IMR-90 (cell line): ENCODE data around the gene IGLON5. TPM values are rescaled to one million over a fixed set of nuclear protein-coding genes. Genes with fewer than 3 reads are reported as not detected.

Experiments used
- ATAC-seq: fragments of 200-7000 bp; cut with Tn5 transposase; 2 replicates; pipeline ENCODE4 v1.9.1; 2020; ENCODE audit warnings: low read depth, mild to moderate bottlenecking, moderate library complexity
- BruUV-seq: library from RNA; stranded (reverse); fragments of 400-500 nt; replicated peaks from 2 replicates; lab custom pipeline; 2021; lab: Mats Ljungman, UMichigan
- CTCF ChIA-PET: fragments of 300-600 bp; formaldehyde crosslinking; extraction: SDS; loops from one replicate; lab custom pipeline; 2021; ENCODE audit warnings: antibody characterized with exemption; lab: Yijun Ruan, JAX
- POLR2A ChIA-PET: fragments of 300-600 bp; sonication (Branson Sonifier 250); formaldehyde crosslinking; loops from one replicate; lab custom pipeline; 2022; ENCODE audit warnings: antibody characterized with exemption; ENCODE audit not compliant: unreplicated experiment; lab: Charles Lee
- DNase-seq: peaks from one replicate; pipeline ENCODE4 v3.0.0; 2013
- H2AFZ ChIP-seq: replicated peaks from 2 replicates; pipeline ENCODE3; 2013; ENCODE audit warnings: low read length, mild to moderate bottlenecking; ENCODE audit not compliant: poor library complexity
- H2AK5ac ChIP-seq: 2 replicates; pipeline ENCODE4 v1.6.1; 2013; ENCODE audit warnings: low read depth, low read length, inconsistent platforms
- H2AK9ac ChIP-seq: replicated peaks from 2 replicates; pipeline ENCODE3; 2013; ENCODE audit warnings: mild to moderate bottlenecking, low read depth, low read length, moderate library complexity; ENCODE audit not compliant: poor library complexity
- H2BK120ac ChIP-seq: 2 replicates; pipeline ENCODE4 v1.6.1; 2013; ENCODE audit warnings: low read depth, low read length, inconsistent platforms
- H2BK15ac ChIP-seq: 3 replicates; pipeline ENCODE4 v1.6.1; 2013; ENCODE audit warnings: low read depth, low read length, inconsistent platforms
- H2BK20ac ChIP-seq: 2 replicates; pipeline ENCODE4 v1.6.1; 2013; ENCODE audit warnings: low read depth, mild to moderate bottlenecking, inconsistent platforms, low read length, moderate library complexity
- H2BK5ac ChIP-seq: 2 replicates; pipeline ENCODE4 v1.6.1; 2013; ENCODE audit warnings: mild to moderate bottlenecking, low read depth, low read length, inconsistent platforms; ENCODE audit not compliant: poor library complexity, severe bottlenecking
- H3K14ac ChIP-seq: replicated peaks from 2 replicates; pipeline ENCODE4 v1.6.1; 2013; ENCODE audit warnings: low read depth, low read length, inconsistent platforms
- H3K18ac ChIP-seq: 2 replicates; pipeline ENCODE4 v1.6.1; 2013; ENCODE audit warnings: low read depth, low read length, control low read depth
- H3K23ac ChIP-seq: 2 replicates; pipeline ENCODE4 v1.6.1; 2013; ENCODE audit warnings: low read depth, low read length, inconsistent platforms
- H3K27ac ChIP-seq: 2 replicates; pipeline ENCODE4 v1.5.1; 2013; ENCODE audit warnings: mild to moderate bottlenecking, control low read depth, low read length; ENCODE audit not compliant: insufficient read depth
- H3K27me3 ChIP-seq: 2 replicates; pipeline ENCODE4 v1.6.1; 2013; ENCODE audit warnings: low read length; ENCODE audit not compliant: control insufficient read depth, insufficient read depth
- H3K36me3 ChIP-seq: 2 replicates; pipeline ENCODE4 v1.6.1; 2013; ENCODE audit warnings: low read length, mixed read lengths; ENCODE audit not compliant: control insufficient read depth, insufficient read depth
- H3K4ac ChIP-seq: 2 replicates; pipeline ENCODE4 v1.6.1; 2013; ENCODE audit warnings: low read depth, low read length, inconsistent platforms
- H3K4me1 ChIP-seq: 2 replicates; pipeline ENCODE4 v1.6.1; 2013; ENCODE audit warnings: low read length, mixed read lengths; ENCODE audit not compliant: control insufficient read depth, insufficient read depth
- H3K4me2 ChIP-seq: 2 replicates; pipeline ENCODE4 v1.6.1; 2013; ENCODE audit warnings: low read depth, mild to moderate bottlenecking, control low read depth, low read length, moderate library complexity
- H3K4me3 ChIP-seq: 2 replicates; pipeline ENCODE4 v1.5.1; 2013; ENCODE audit warnings: low read depth, mild to moderate bottlenecking, control low read depth, low read length, moderate library complexity; ENCODE audit not compliant: insufficient read depth
- H3K56ac ChIP-seq: 2 replicates; pipeline ENCODE4 v1.6.1; 2013; ENCODE audit warnings: low read length, inconsistent platforms; ENCODE audit not compliant: insufficient read depth; ENCODE audit errors: extremely low read depth
- H3K79me1 ChIP-seq, 2 experiments: 2 replicates each; pipeline ENCODE4 v1.6.1; 2013; ENCODE audit warnings: low read length in 2 of 2, inconsistent platforms in 1 of 2, low read depth in 1 of 2
- H3K9ac ChIP-seq: 2 replicates; pipeline ENCODE4 v1.6.1; 2013; ENCODE audit warnings: low read depth, low read length, control low read depth
- H3K9me1 ChIP-seq: 2 replicates; pipeline ENCODE4 v1.6.1; 2013; ENCODE audit warnings: low read length, inconsistent platforms; ENCODE audit not compliant: insufficient read depth
- H3K9me3 ChIP-seq: 2 replicates; pipeline ENCODE4 v1.6.1; 2013; ENCODE audit warnings: low read length; ENCODE audit not compliant: control insufficient read depth, insufficient read depth
- H4K20me1 ChIP-seq: 2 replicates; pipeline ENCODE4 v1.6.1; 2013; ENCODE audit warnings: low read length, inconsistent platforms; ENCODE audit not compliant: insufficient read depth
- H4K5ac ChIP-seq: 2 replicates; pipeline ENCODE4 v1.6.1; 2013; ENCODE audit warnings: mild to moderate bottlenecking, low read depth, low read length, control low read depth
- H4K8ac ChIP-seq, 2 experiments: 2 replicates each; pipeline ENCODE4 v1.6.1; 2013; ENCODE audit warnings: low read depth in 2 of 2, low read length in 2 of 2, control low read depth in 1 of 2, inconsistent platforms in 1 of 2
- H4K91ac ChIP-seq: 2 replicates; pipeline ENCODE4 v1.6.1; 2013; ENCODE audit warnings: low read depth, low read length, inconsistent platforms; ENCODE audit not compliant: insufficient read depth
- NFE2L2 ChIP-seq: fragments of 150-350 bp; IDR thresholded peaks from 2 replicates; pipeline ENCODE4 v1.6.1; 2016; ENCODE audit warnings: low read depth, mild to moderate bottlenecking, low read length
- WGBS, 2 experiments: methylation state at CpG; one replicate each; pipeline versions ENCODE4 v1.1.5 to v1.1.7; 2013; ENCODE audit warnings: missing lambda C conversion rate in 2 of 2; ENCODE audit not compliant: insufficient read length in 1 of 2; ENCODE audit errors: extremely low coverage in 2 of 2; 5-methylcytosine and 5-hydroxymethylcytosine counted together
- dilution Hi-C: fragments of 300-500 bp; cut with HindIII; formaldehyde crosslinking; loops from one replicate; pipeline ENCODE4 v1.14.3; 2018; ENCODE audit warnings: low sequenced_read_pairs; ENCODE audit not compliant: unreplicated experiment
- in situ Hi-C: fragments of 300-500 bp; cut with MboI; formaldehyde crosslinking; loops from 3 replicates; pipeline ENCODE4 v1.14.3; 2019; ENCODE audit warnings: low sequenced_read_pairs, inconsistent platforms, mixed read lengths
- intact Hi-C: fragments of 100-400 bp; cut with micrococcal nuclease; formaldehyde crosslinking; loops from 2 replicates; pipeline ENCODE4 v1.10.0; 2022
- polyA plus RNA-seq, 3 experiments: library from polyadenylated mRNA; depleted of rRNA; stranded (reverse); fragments of >200 nt; gene quantifications; 2 replicates each; pipeline ENCODE4 v1.2.3, GENCODE V29; 2012; ENCODE audit warnings: low replicate concordance in 1 of 3
- total RNA-seq: library from RNA; depleted of rRNA; stranded (reverse); fragments of >200 nt; gene quantifications from 2 replicates; pipeline ENCODE4 v1.2.3, GENCODE V29; 2012

IGLON5 gene
- total and polyA plus RNA-seq, 2 of the 4 experiments (the other 2 are of a cell fraction), result not detected

- Histone ChIP-seq H2BK15ac (no peak within 1 kb of the TSS), H3K27me3 (peaks cover 2% of the 10 kb centered on the region; the same call in 1 of the 2 replicates), H3K4me1 (peaks cover 6% of the 10 kb centered on the region), H3K27ac (no peak within 1 kb of the TSS), H3K4me3 (no peak within 1 kb of the TSS), H2AK5ac (no peak within 1 kb of the TSS), H3K56ac (no peak within 1 kb of the TSS), H3K9me3 (no peaks in the 10 kb centered on the region), H3K36me3 (no peaks in the 10 kb centered on the region), H3K18ac (no peak within 1 kb of the TSS), H2AK9ac (peak within 1 kb of the TSS; percentile 65), H3K14ac (no peak within 1 kb of the TSS), H3K9me1 (peaks cover 6% of the 10 kb centered on the region; the same call in 1 of the 2 replicates), H4K20me1 (no peaks in the 10 kb centered on the region), H4K5ac (no peak within 1 kb of the TSS), H3K4me2 (no peak within 1 kb of the TSS), H4K91ac (no peak within 1 kb of the TSS), H2AFZ (no peak within 1 kb of the TSS), H3K9ac (no peak within 1 kb of the TSS), H4K8ac (no peak within 1 kb of the TSS), H3K79me1 (peaks cover 0 to 9% of the 10 kb centered on the region in 2 experiments; a peak in 3 of 4 replicates), H2BK120ac (no peak within 1 kb of the TSS), H3K4ac (no peak within 1 kb of the TSS), H2BK20ac (no peak within 1 kb of the TSS), H2BK5ac (no peak within 1 kb of the TSS), H3K23ac (no peak within 1 kb of the TSS)
- intact Hi-C loops, result no loop called here
- dilution Hi-C loops, result no loop called here
- ChIA-PET POLR2A (no interaction called here), CTCF (no interaction called here)
- in situ Hi-C loops, result no loop called here
- TF ChIP-seq NFE2L2, result no peak
- no TSS peak for BruUV-seq
- WGBS, 2 experiments, result no CpG with 5 or more reads among the region's 9 CpGs
- DNase-seq (no peak), ATAC-seq (no peak)
These were observed 61.4 kb downstream of the IGLON5 start, which contains the start of gene NKG7 for GRCh38 chr19:51372649-51373504. TSS of gene NKG7 (minus strand) at chr19:51372654. CDS start at chr19:51372535, 119 bp downstream.
